Mucosa of descending colon (tissue), 3 donors: Measurements from ENCODE around the gene MRPL52. TPM values are rescaled to one million over a fixed set of nuclear protein-coding genes. Genes with fewer than 3 reads are reported as not detected.

Source experiments
- ATAC-seq: fragments of 200-7000 bp; cut with Tn5 transposase; one replicate; pipeline ENCODE4 v1.9.1; 2020; ENCODE audit warnings: mild to moderate bottlenecking, moderate library complexity
- DNase-seq, 3 donors: peaks; one replicate each; pipeline ENCODE4 v3.0.0-alpha.2; 2020
- H3K36me3 ChIP-seq: fragments of 200-600 bp; one replicate; pipeline ENCODE4 v1.8.0; 2021; ENCODE audit warnings: low read depth, mild to moderate bottlenecking
- H3K4me1 ChIP-seq: fragments of 200-600 bp; one replicate; pipeline ENCODE4 v1.8.0; 2021; ENCODE audit warnings: low read depth, mild to moderate bottlenecking
- H3K4me3 ChIP-seq: fragments of 200-600 bp; one replicate; pipeline ENCODE4 v1.8.0; 2021; ENCODE audit warnings: mild to moderate bottlenecking
- H3K9me3 ChIP-seq: fragments of 200-600 bp; one replicate; pipeline ENCODE4 v1.8.0; 2021; ENCODE audit warnings: mild to moderate bottlenecking
- CTCF ChIP-seq: fragments of 200-600 bp; IDR thresholded peaks from one replicate; pipeline ENCODE4 v1.8.0; 2022; ENCODE audit warnings: antibody characterized with exemption, mild to moderate bottlenecking
- intact Hi-C, 2 donors: fragments of 100-400 bp; cut with DNase I in 1 of 2; cut with micrococcal nuclease in 1 of 2; formaldehyde crosslinking; loops; one replicate each; pipeline versions ENCODE4 v1.11.0 to v1.11.1; 2022; cut with DNase I, micrococcal nuclease
- total RNA-seq, 3 donors: library from RNA; stranded (reverse); fragmentation: NEBNext Ultra II Directional in 2 of 3; extraction: Animal tissue kit (Norgen Biotek cat#: 25700) in 2 of 3; gene quantifications; one replicate each; pipeline versions ENCODE4 v1.2.1 to v1.2.4, GENCODE V29; 2021 to 2023
- donor health status: DM: no; HTN: no; CAD: no; lungs with moderate emphysema.
- donor health status: DM: no; HTN: no; CAD: no.
- donor health status: DM: no; HTN: yes; CAD: no.

MRPL52 gene
- total RNA-seq, 3 donors from 2014 or later = 59.1 to 79.1 (median 64.5) TPM

GRCh38 chr14:22871224-22872032, 41.7 kb downstream of the MRPL52 start, which contains the start of gene LRP10:
LRP10 (plus strand) TSS chr14:22871740; CDS start chr14:22872304, 564 bp downstream.
- Histone ChIP-seq H3K36me3 (peaks cover 12% of the 10 kb centered on the region), H3K9me3 (no peaks in the 10 kb centered on the region), H3K4me1 (peaks cover 26% of the 10 kb centered on the region), H3K4me3 (peak within 1 kb of the TSS; percentile 98)
- intact Hi-C loops = no loop called here
- TF ChIP-seq CTCF = no peak
- peak; percentile 95 to 97 (median 96) for DNase-seq
- peak; percentile 91 for ATAC-seq

- Histone ChIP-seq H3K4me3 (peak overlapping the region; percentile 98), H3K36me3 (peaks cover 20% of the 10 kb centered on the region), H3K9me3 (no peaks in the 10 kb centered on the region), H3K4me1 (peaks cover 26% of the 10 kb centered on the region)
- TF ChIP-seq CTCF = peak; percentile 83
- intact Hi-C loops = no loop called here
- ATAC-seq (peak; percentile 66), DNase-seq (peak; percentile 82 to 93 (median 90))
These were observed 42.5 kb downstream of the MRPL52 start for GRCh38 chr14:22872033-22872832.

- intact Hi-C loops = no loop called here
- H3K4me1 ChIP-seq = peaks cover 26% of the 10 kb centered on the region
These were observed 43.3 kb downstream of the MRPL52 start for GRCh38 chr14:22872833-22873520.

GRCh38 chr14:22875003-22875747, 45.5 kb downstream of the MRPL52 start:
- DNase-seq (no peak), ATAC-seq (no peak)
- H3K4me3 ChIP-seq = no peak overlapping the region
- no peak for TF ChIP-seq CTCF
- peaks cover 28% of the 10 kb centered on the region for H3K36me3 ChIP-seq
- no peaks in the 10 kb centered on the region for H3K9me3 ChIP-seq
- intact Hi-C loops = no loop called here
- H3K4me1 ChIP-seq = peaks cover 21% of the 10 kb centered on the region

More at GRCh38 chr14:22872833-22873520, 43.3 kb downstream of the MRPL52 start:
- no peak for TF ChIP-seq CTCF
- ATAC-seq (no peak), DNase-seq (no peak)
- peak overlapping the region; percentile 98 for H3K4me3 ChIP-seq
- H3K9me3 ChIP-seq = no peaks in the 10 kb centered on the region
- peaks cover 24% of the 10 kb centered on the region for H3K36me3 ChIP-seq
